Hematopoietic multipotent progenitor cell treated with erythropoietin and hydrocortisone succinate and interleukin-3 and kit ligand, for 8 days (in vitro differentiated cells): ENCODE results near the gene TPGS2.
A peak's percentile ranks its signal among the peaks of the same experiment; 100 is the strongest.
"Not testable (repeated sequence)": the region's sequence is repeated elsewhere in the genome, so short reads cannot be mapped to it uniquely, and the experiment has no call there.

ENCODE experiments used
- DNase-seq: peaks from one replicate; pipeline ENCODE4 v3.0.0-alpha.2; 2015

TPGS2 gene

DNA sequence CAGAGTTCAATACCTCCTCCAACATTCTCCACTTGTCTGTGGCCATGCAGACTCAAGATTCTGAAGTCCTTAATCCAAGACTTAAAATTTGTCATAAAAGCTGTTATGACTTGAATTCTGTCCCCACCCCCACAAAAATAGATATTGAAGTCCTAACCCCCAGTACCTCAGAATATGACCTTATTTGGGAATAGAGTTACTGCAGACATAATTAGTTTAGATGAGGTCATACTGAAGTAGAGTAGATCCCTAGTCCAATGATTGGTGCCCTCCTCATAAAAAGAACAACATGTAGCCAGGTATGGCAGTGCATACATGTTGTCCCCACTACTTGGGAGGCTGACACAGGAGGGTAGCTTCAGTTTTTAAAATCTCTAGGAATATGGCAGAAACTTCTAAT lies 9.2 kb downstream of the TPGS2 start:
- no peak for DNase-seq

DNA sequence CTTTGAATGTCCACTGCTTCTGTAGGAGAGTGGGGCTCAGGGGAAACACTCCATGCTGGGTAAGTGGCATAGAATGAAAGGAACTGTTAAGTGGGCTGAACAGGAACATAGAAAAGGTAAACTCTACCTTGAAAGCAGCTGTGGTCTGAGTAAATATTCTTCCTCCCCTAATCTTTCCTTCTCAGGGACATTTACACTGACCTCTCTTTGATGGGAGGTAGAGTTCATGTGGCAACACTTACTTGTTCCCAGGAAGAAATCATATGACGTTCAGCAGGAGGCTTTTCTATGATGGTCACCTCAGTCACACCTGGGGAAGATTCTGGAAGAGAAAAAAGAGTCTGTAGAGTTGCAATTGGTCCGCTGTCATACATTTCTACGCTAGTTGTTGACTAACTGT lies 10.2 kb downstream of the TPGS2 start:
- DNase-seq, result no peak

DNA sequence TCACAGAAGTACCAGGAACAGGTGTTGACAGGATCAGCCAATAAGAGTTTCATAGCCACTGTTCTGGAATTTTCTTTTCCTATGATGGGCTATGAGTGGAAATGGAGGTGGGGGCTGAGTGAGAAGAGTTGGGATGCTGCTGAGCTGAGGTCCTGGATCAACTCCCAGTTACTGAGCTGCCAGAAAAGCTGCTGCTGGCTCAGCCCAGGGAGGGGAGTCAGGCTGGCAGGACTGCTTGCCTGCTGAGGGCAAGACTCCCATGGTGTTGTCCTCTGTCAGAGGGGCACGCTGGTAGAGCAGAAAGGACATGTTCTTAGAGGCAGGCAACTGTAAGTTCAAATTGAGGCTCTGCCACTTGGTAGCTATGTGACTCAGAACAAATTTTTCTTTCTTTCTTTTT lies 11.8 kb downstream of the TPGS2 start:
- no peak for DNase-seq

- not testable (repeated sequence) for DNase-seq
Observed at GRCh38 chr18:36816096-36816495, 12.7 kb downstream of the TPGS2 start.

DNA sequence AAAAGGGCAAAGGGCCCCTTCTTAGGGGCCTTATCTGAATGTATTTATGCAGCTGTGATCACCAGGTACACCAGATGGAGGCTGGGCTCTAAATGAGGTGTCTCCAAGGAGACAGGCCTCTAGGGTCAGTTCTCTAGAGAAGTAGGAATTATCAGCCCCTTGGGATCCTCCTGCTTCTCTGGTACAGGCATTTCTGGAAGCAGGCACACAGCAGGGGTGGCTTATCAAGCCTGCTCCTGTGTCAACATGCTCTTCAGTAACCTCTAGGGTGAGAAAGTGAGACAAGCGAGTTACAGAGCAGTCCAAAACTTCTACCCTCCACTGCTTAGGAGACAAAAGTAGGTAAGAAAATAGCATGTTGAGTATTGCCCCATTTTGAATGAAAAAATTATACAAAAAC lies 13.8 kb downstream of the TPGS2 start:
- peak; percentile 53 for DNase-seq

DNA sequence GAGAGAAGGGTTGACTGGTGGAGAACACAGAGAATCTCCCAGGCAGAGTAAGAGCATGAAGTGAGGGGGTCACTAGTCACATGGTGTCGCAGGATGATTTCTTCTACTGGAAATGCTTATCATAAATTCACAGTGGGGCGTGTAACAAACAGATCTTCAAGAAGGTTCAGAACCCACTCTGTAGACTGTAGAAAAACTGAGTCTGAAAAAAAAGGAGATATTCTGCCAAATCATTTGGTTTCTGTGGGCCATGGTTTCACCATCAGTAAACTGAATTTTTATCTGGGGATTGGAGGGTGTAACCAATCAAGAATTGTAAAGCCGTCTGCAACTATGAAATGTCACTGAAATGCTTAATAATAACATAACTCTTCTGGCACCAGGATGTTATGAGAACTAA lies 15.0 kb downstream of the TPGS2 start:
- peak; percentile 97 for DNase-seq

DNA sequence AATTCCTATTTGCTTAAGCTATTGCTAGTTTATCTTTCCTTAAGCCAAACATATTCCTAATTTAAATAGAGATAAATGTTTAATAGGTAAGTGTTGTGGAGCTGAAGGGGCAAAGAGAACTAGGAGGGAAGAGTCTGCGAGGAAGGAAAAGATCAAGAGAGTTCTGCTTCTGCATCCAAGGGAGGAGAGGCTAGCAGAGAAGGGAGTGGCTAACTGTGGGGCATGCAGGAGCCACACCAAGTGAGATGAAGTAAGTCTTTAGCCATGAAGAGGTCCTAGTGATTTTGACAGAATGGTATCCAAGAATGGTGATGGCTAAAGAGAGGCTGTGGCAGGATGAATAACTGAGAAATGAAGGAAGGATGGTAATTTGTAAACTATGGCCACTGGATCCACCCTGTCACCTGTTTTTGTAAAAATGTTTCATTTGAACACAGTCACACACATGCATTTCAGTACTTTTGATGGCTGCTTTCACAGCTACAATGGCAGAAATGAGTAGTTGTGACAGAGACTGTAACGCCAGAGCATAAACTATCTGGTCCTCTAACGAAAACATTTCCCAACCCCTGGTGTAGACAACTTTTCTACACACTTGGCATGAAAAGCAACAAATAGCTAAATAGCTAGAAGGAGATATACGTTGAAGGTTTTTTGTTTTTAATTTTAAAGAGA lies 15.6 kb downstream of the TPGS2 start:
- DNase-seq, result peak; percentile 65

- peak; percentile 57 for DNase-seq
Observed at GRCh38 chr18:36812678-36813077, 16.1 kb downstream of the TPGS2 start.

DNA sequence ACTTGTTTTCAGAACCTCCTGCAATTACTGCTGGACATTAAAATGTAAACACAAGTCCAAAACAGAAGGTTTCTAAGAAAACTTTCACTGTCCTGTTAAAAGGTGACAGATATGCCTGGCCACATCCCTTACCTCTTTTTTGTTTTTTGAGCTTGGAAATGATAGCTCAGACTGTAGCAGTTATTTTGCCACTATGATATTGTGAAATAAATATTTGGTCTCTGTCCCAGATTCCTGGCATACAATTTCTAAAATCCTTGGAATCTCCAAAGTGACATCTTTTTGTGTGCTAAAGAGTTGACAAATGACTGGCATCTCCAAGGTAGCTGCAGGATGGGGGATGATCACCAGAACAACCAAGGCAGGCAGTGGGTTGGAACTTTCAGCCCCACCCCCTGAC lies 16.8 kb downstream of the TPGS2 start:
- no peak for DNase-seq

- DNase-seq, result no peak
Observed at GRCh38 chr18:36811430-36811829, 17.4 kb downstream of the TPGS2 start.

DNA sequence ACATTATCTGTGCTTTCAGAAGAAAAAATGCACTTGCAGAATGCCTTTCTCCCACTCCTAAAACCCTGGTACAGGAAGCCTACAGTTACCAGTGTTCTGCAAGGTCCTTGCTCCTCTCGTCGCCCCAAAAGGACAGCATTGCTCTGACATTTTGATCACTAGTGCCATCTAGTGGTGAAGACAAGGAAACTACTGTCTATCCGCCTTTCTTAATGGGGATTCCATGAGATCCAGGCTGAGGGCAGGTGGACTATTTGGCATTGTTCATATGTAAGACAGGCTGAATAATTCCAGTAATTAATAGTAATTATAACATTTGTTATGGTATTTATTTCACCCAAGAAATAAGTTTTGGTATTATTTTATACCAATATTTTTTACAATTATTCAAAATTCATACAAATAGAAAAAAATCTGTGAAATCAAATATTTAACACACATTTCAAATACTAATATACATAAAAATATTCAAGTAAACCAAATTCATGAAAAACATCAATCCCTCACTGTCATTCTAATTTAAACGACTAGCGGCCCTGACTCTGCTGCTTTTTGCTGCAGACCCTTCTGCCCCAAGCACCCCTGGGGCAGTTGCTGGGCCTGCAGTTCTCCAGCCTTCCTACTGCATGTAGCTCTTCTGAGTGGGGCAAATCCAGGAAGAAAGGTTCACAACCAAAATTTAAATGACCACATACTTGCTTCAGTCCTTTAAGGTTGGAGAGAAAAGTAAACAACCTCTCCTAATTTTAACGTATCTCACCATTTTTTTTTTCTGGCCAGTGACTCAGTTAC lies 19.0 kb downstream of the TPGS2 start:
- DNase-seq, result peak; percentile 87

- no peak for DNase-seq
Observed at GRCh38 chr18:36808681-36809080, 20.1 kb downstream of the TPGS2 start.

DNA sequence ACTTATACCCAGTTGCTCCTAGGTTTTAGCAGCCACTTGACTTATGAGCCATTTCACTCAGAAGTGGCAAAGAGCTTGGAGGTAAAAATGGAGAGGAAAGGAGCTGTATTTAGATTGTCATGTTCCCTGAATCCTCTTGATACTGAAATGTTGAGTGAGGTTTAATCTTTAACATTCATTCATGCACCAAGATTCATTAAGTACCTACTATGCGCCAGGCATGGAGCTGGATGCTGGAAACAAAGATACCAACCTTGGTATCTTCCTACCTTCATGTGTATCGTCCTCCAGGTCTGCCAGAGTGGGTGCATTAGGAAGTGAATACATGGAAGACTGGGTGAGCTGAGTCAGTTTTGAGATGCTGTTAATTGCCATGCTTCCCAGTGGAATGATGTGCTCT lies 23.7 kb downstream of the TPGS2 start:
- DNase-seq, result no peak

GRCh38 chr18:36798738-36799473 lies 29.9 kb downstream of the TPGS2 start:
- no peak for DNase-seq

GRCh38 chr18:36792634-36793283 lies 36.0 kb downstream of the TPGS2 start:
- DNase-seq, result no peak

- no peak for DNase-seq
Observed at GRCh38 chr18:36786686-36787085, 42.1 kb downstream of the TPGS2 start.

GRCh38 chr18:36783792-36784191 lies 45.0 kb downstream of the TPGS2 start:
- no peak for DNase-seq

GRCh38 chr18:36782710-36783109 lies 46.1 kb downstream of the TPGS2 start:
- no peak for DNase-seq

- no peak for DNase-seq
Observed at GRCh38 chr18:36780748-36781147, 48.1 kb downstream of the TPGS2 start.

DNA sequence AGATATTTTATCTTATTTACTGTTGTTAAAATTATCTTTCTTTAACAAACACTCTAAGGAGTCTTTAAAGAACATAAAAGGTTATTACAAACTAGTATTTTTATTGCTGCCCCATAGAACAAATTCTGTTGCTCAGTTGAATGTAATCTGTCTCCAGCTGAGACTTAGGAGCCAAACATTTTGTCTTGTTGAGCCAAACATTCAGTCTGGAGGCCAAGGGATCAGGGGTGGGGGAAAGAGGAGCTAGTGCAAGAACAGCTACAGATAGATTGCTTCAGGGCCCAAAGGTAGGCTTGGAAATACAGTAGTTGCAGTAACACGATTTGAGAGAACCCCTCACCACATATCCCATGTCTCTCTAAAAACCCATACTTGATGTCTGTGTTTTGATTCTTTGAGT lies 51.2 kb downstream of the TPGS2 start:
- no peak for DNase-seq

DNA sequence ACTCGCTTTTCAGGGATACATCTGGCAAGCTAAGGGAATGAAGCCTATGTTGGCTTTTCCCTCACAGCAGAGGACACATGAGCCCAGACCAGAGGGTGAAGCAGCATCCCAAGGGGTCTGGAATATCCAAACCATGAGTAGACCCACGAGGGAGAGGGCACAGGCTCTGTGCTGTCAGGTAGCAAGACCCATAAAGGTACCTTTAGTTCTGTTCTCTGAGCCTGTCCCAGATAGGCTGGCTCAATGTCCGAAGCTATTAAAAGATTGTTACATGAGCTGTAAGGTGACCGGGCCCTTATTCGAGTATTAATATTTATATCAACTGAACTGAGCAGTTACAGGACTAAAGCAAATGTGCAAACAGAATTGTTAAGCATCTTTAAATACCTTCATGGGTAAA lies 52.2 kb downstream of the TPGS2 start:
- DNase-seq, result no peak

- no peak for DNase-seq
Observed at GRCh38 chr18:36775396-36775795, 53.4 kb downstream of the TPGS2 start.

- DNase-seq, result no peak
Observed at GRCh38 chr18:36772241-36772723, 56.5 kb downstream of the TPGS2 start.
